Stimulated activated CD4-positive, alpha-beta T cell treated with anti-CD3 and anti-CD28 coated beads, Interleukin-4, amount 100 ng/mL, for 48 hours (primary cell): ENCODE results near the gene HTR2A.

Experiments used
- DNase-seq, 2 donors: peaks; one replicate each; pipeline ENCODE4 v3.0.0-alpha.2; 2020; ENCODE audit warnings: low read depth in 2 of 2

The HTR2A gene

DNA sequence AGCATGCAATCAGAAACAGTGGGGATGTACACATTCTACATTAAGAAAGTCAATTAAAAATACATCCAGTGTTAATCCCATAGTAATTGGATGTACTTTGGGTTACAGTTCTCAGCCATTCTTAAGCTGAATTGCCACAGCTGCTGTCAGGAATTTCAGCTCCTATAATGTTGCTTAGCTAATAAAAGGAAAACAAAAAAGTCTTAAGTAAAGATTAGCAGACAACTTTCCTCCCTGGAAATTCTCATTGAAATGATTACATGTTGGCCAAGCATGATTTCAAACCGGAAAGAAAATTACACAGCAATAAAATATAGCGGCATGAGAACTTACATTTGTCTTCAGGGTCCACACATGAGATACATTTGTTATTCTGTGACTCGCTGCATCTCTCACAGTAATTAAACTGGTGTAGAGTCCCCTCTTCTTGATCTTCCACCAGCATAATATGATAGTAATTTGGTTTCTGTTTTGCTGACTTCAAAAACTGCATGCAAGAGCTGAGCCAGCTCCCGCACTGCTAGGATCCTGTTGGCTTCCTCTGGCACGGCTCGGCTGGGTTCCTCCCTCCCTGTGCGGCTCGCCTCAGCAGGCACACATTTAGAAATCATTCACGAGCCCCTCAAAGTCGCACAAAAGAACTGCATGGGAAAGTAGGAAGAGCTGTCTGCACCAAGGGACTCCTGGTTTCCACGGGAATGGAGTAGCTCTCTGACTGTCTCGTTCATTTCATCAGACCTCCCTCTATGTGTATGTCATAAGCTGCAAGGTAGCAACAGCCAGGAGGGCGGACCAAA is at the start of gene HTR2A:
Gene HTR2A, minus strand, starts transcription at position 713 of the 797 bp plus-strand sequence. CDS start 1,147 bp downstream, outside the sequence.
- no peak for DNase-seq

DNA sequence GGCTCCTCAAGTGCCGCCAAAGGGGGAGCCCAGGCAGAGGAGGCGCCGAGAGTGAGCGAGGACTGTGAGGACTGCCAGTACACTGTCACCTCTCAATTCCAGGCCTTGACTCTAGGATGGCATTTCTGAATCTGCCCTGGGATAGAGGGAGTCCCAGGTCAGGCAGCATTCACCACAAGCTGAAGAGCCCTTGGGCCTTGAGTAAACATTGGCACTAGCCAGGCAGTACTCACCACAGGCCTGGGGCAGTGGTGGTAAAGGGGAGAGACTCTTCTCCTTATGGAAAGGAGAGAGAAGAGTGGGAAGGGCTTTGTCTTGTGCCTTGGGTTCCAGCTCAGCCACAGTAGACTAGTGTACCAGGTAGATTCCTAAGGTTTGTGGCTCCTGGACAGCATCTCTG is 39.7 kb upstream of the HTR2A start:
- no peak for DNase-seq

DNA sequence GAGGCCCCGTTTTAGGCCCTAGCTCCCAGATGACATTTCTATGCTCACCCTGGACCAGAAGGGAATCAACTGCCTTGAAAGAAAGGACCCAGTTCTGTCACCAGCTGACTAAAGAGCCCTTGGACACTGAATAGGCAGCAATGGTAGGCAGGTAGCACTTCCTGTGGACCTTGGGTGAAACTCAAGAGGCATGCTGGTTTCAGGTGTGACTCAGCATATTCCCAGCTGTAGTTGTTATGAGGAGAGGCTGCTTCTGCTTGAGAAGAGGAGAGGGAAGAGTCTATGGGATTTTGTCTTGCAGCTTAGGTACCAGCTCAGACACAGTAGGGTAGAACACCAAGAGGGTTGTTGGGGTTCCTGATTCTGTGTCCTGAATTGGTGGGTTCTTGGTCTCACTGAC is 37.9 kb upstream of the HTR2A start:
- no peak for DNase-seq

DNA sequence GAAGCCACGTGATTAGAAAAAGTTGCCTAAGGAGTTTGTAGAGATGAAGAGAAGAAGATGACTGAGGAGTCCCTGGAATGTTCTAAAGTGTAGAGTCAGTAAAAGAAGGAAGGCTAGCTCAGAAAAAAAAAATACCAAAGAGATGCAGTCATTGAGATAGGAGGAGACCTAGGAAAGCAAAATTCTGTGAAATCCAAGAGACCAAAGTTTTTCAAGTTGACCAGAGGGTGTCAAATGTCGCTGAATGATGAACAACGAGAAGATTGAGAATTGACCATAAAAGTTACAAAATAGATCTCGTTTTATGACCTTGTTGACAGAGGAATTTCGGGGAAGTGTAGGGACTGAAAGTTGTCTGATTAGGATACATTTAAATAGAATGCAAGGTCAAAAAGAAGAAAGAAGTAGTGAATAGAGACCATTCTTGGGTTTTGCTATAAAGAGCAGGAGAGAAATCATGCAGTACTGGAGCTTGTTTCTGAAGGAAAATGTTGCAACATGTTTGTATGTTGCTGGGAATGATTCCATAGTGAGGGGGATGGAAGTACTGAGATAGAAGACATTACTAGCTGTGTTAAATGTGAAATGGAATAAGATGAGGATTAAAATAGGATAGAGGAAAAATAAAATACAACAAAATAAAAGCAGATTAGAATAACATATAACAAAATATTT is 30.2 kb upstream of the HTR2A start:
- DNase-seq = no peak

DNA sequence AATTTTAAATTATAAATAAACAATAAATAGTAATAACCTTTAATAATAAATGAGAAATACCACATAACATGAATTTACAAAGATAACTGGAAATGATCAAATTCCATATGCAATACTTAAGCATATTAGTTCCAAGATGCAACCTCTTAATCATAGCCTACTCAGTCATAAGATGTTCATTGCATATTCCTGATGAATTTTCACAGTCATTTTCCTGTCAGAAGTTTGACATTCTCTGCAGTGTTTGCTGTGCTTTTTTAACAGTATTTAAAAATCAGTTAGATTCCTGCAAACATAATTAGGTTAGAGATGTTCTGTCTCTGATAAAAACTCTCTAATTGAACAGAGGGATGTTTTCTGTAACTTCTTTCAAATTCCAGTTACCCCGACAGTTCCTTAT is 28.6 kb upstream of the HTR2A start:
- no peak for DNase-seq

DNA sequence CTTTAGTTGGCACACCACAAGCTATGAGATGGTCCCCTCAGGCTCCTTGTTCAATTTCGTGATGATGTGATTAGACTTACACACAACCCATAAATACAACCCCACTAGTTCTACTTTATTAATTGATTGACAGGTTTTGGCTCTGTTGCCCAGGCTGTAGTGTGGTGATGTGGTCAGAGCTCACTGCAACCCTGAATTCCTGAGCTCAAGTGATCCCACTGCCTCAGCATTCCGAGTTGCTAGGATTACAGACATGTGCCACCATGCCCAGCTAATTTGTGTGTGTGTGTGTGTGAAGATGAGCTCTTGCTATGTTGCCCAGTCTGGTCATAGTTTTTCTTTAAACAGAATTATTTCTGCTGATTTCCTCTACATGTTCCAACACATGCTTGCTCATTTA is 17.5 kb upstream of the HTR2A start:
- no peak for DNase-seq

DNA sequence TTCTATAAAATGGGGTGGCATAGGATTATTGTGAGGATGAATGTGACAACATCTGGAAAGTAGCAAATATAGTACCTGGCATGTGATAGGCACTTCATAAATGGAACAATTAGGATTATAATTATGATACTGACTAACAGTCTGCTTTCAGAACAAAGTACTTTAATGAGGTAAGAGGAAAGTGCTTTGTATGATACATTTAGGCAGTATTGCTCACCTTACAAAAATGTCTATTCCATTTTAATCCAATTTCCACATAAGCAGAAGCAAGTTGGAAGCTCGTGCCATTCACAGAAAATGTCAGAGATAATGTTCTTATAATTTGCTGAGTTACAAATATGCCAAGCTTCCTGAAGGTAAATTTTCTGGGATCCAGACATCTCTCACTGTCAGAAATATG is 16.9 kb upstream of the HTR2A start:
- DNase-seq = no peak

DNA sequence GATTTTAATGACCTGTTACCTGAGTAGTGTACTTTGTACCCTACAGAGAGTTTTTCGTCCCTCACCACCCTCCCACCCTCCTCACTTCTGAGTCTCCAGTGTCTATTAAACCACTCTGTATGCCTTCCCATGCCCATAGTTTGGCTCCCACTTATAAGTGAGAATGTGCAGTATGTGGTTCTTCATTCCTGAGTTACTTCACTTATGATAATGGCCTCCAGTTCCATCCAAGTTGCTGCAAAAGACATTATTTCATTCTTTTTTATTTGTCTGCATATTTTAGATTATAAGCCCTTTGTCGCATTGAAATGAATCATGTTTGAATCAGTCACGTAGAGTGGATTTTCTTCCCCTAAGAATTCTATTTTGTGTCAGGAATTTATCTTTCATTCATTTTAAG is 12.2 kb upstream of the HTR2A start:
- no peak for DNase-seq

DNA sequence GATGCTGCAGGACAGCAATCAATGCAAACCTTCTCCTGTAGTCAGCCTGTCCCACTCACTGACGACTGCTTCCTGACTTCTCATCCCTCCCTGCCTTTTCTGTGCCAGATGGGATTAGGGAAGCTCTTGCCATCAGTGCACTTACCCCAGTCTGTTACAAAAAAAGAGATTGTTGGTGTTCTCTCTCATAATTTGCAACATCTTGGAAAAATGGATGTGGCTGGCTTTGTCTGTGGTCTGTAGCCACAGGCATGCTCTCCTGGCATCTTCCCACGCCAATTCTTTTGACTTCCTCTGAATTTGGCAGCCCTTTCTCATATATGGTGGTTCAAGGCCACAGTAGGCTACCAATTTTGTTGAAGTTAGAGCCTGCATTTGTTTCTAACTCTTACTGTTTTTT is 11.6 kb upstream of the HTR2A start:
- no peak for DNase-seq

DNA sequence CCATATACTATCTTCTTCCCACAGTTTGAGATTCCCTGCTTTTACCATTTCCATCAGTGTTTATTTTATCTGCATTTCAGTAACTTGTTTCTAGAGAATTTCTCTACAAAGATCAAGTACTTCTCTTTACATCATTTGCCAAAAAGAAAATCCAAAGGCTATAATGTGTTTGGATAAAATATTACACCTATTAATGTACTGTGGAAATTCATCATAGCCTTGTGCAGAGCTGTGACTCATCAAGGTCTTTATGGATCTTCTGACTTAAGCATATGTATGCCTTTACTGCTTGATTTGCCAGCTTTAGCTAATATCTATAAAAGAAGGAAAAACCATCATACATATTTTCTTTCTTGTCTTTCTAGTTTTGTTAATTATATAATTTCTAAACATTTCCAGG is 9.6 kb upstream of the HTR2A start:
- no peak for DNase-seq

DNA sequence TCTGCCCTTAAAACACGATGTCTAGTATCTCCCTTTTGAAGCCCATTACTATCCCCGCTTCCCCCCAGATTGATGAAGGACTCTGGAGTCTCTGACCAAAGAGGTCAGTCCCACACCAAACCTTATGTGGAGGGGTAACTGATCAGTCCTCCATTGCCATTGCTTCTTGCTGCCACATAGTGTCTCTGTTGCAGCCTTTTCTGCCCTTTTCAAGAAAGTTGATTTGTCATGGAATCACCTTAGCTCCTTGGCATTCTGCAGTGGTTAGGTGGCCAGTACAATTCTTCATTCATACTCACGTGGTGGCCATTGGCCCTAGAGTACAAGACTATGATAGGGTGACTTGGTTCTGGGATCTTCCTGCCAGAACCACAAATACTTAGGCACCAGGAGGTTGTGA is 8.4 kb upstream of the HTR2A start:
- DNase-seq = no peak

DNA sequence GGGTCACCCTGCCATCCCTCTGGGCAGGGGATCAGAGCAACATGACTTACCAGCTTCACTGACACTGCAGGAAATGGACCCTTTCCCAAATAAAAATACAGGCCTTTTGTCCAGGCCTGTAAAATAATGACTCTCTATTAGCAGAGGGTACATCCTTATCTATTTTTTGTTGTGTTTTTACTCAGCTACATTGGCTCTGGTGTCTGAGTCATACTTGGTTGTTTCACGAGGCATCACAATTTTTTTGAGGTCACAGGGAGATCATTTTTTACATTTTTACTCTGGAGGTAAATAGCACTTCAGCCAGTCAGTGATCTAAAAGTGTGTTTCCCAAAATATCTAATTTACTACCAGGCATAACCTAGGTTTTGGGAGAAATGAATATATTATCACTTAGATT is 6.9 kb upstream of the HTR2A start:
- DNase-seq = no peak

DNA sequence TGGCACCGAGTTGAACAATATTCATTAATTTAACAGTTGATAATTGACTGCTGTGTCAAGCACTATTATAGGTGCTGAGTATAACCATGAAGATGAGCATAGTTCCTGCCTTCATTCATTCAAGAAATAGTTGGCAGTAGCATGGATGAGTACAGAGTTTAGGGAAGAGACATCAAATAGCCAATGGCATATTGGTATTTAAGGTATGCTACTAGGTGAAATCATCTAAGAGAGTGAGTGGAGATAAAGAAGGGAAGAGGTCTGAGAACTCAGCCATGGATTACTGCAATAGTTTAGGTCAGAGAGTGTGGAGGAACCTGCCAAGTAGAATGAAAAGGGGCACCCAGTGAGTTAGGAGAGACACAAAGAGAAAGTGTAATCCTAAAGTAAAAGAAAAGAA is 4.9 kb upstream of the HTR2A start:
- DNase-seq = no peak

DNA sequence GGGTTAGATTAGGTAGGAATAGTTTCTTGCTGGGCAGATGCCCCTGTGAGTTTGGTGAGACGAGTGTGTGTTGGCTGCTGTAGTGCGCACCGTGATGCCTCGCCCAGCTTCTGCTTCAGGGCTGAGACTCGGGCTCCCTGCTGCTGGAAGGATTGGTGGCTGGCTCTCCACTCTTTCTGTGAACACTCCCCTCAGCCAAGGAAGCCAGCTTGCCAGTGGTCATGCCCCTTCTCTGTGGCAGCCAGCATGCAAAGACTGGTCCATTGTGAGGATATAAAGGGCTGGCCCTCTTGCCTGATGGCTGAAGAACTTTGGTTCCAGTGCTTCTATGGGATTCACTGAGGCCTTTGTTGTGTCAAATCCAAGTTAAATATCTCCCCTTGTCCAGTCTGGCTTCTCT is 2.9 kb upstream of the HTR2A start:
- no peak for DNase-seq

DNA sequence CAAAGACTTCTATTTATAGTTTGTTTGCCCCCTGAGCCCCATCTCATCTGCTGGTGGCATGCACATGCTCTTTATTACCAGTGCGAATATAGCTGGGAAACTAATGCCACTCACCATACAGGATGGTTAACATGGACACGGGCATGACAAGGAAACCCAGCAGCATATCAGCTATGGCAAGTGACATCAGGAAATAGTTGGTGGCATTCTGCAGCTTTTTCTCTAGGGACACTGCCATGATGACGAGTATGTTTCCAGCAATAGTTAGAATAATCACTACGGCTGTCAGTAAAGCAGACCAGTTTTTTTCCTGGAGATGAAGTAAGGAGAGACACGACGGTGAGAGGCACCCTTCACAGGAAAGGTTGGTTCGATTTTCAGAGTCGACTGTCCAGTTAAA is 1.5 kb downstream of the HTR2A start:
- no peak for DNase-seq

DNA sequence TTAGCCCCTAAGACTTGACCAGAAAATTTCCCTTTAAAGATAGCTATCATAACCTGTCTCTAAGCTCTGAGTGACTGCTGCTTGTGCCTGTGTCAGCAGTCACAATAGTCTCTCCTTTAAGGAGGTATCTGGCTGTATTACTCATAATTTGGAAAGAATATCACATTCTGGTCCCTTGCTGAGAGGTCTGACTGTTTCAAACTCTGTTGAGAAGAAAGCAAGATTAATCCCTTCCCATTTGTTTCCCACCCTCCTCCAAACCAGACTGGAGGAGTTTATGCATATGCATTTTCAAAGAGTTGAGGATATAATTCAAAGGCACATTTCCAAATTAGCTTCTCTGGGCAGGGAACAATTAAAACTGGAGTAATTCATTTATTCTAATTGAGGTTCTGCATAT is 2.3 kb downstream of the HTR2A start:
- no peak for DNase-seq

DNA sequence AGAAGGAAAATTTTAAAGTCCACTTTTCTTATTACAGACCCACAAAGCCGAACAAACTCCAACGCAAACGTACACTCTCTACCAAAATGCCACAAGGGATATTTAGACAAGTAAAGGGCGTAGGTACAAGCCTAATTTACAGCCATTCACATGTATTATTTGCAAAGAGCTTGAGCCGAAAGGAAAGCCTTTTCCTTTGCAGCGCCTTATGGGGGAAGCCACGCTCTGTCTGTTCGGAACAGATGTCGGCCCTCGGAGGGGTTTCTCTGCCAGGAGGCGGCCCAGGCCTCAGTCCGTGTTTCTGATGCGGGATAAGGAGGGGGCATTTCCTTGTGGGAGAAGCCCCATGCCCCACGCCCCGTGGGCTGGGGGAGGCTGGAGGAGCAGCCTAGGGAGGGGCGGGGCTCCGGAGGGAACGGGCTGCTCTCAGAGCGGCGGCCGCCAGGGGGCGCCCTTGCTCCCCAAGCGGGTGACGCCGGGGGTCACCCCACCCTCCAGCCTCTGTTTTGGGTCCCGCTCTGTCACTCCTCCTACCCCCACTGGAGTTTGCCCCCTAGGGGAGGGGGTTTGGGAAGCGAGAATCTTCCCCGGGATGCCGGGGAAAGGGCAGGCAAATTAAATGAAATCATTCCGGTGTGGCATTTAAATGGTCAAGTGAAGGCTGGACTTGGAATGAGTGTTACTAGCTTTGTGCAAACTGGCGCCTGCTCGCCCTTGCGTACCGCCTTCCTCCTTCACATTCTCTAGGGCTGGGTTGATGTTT is 2.9 kb downstream of the HTR2A start:
- DNase-seq = peak; percentile 65 to 66

DNA sequence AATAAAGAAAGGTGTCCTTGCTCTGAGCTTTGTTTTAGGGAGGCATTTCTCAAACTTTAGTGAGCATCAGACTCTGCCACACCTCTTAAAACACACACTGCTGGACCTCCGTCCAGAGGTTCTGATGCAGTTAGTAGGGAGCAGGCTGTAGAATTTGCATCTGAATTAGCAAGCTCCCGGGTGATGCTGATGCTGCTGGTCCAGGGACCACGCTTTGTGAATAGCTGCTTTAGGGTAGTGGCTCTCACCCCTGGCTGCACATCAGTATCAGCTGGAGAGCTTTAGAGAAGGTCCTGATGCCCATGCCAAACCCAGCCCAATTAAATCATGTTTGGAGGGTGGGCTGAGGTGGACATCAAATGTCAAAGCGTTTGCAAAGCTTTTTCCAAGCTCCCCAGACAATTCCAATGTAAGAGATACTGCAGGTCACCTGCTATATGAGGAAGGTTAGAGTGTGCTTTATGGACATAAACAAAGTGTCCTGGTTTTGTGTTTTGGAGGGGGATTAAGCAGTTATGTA is 3.6 kb downstream of the HTR2A start:
- DNase-seq = no peak

DNA sequence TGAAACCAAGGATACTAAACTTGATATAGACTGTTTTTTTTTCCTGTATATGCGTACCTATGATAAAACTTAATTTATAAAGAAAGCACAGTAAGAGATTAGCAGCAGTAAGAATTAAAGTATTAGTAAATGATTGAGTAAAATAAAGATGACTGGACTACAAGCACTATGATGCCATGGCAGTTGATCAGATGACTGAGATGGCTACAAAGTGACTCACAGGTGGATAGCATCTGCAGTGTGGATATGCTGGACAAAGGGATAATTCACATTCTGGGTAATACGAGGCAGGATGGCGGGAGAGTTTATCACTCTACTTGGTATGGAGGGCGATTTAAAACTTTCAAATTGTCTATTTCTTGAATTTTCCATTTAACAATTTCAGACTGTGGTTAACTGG is 11.8 kb downstream of the HTR2A start:
- DNase-seq = no peak

DNA sequence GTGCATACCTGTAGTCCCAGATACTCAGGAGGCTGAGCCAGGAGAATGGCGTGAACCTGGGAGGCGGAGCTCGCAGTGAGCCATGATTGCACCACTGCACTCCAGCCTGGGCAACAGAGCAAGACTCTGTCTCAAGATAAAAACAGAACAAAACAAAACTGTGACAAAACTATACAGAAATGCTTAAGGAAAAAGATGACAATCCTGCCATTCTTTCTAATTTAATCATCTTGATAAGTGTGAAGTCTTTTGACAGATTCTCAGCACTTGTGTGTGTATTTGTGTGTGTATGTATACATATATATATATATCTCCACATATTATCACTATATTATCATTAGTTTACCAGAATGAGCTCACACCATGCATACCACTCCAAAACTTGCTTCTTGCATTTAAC is 12.3 kb downstream of the HTR2A start:
- DNase-seq = no peak

DNA sequence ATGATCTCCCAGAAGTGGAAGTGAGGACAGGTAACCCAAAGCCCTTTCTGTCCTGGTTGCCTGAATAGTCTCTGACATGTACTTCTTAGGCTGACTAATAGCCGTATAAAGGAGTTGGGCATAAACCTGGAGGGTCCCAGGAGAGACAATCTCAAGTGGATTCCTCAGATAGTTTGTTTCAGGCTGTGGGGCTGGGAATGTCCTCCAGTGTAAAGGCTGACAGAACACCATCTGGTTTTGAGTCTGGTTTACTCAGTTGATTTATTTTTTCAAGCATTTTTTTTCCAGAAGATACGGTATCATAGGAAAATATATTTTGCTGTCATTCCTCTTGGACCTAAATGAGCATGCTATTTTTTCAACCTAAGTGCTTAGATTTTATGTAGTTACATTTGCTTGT is 15.2 kb downstream of the HTR2A start:
- DNase-seq = no peak

DNA sequence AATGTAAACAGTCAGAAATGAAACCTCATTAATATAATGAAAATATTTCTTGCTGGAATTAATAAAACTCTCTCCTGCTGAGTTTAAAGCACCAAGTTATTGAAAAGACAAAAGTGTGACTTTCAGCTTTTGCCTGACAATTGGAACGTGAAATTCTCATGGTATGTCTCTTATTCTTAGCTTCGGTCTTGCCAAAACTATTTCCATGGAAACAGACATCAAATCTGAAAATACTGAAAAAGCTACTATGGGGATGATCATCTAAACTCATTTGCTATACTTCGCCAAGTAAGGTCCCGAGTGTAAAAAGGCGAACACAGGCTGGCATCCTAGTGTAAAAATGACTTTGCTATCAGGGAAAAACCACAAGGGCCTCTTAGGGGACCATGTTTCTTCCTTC is 22.8 kb downstream of the HTR2A start:
- DNase-seq = no peak

DNA sequence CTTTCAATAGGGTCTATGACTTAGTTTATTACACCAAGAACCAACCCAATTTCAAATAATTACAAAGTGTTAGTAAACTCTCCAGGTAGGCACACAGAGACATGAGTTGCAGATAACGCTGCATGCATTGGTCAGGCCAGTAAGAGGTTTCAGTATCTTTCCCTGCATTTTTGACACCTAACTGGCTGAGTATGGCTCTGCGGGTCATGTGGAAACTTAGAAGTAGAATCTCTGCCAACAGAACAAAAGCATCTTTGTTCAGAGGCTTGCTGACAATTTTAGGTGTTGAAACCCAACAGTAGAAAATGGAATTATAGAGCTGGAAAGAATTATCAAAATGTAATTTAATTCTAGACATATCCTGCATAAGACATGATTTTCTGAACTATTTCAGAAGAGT is 25.3 kb downstream of the HTR2A start:
- DNase-seq = no peak
